ENCODE data around the gene HOXA3. TPM values are rescaled to one million over a fixed set of nuclear protein-coding genes. Genes with fewer than 3 reads are reported as not detected.

HOXA3 gene
- total and polyA plus RNA-seq, 2 of the 13 experiments (the other 11 are each of a cell fraction or from before 2014, with no cell fraction given): 2.9 to 4.6 TPM

DNA sequence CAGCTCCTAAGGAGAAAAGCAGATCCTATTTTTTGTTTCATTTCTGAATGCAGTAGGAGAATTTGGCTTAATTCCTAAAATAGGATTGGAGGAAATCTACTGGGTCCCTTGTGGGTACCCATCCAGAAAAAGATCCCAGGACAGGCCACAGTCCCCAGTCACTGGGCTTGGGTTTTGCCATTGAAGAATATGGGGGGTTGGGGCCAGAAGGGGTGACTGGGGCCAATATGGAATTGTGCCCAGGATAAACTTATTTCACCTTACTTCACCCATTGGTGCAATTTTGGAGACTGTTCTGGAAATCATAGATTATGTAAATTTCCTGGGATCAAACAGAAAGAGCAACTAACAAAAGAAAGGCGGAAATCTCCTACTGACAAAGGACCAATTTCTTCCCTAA lies 13.9 kb downstream of the HOXA3 start:
- ATAC-seq (no peak), FAIRE-seq (no peak), DNase-seq (ENCODE audit: low spot score) (no peak)
- Histone ChIP-seq H4K20me1 (ENCODE audit: insufficient read depth, low read length) (no peaks in the 10 kb centered on the region), H3K79me2 (ENCODE audit: insufficient read depth, low read length) (no peaks in the 10 kb centered on the region), H3K27ac (ENCODE audit: extremely low read length, insufficient read depth, low read length) (no peak overlapping the region), H3K9ac (ENCODE audit: insufficient read depth, low read depth, low read length) (no peak overlapping the region), H2AFZ (ENCODE audit: low read length) (no peak overlapping the region), H3K36me3 (replicated peaks in 1 of 2; ENCODE audit: control insufficient read depth in 1 of 2, insufficient read depth in 2 of 2, low read length in 2 of 2) (no peaks in the 10 kb centered on the region), H3K4me1 (ENCODE audit: insufficient read depth, low read length) (peaks cover 45% of the 10 kb centered on the region), H3K27me3 (ENCODE audit: control insufficient read depth in 1 of 2, insufficient read depth in 2 of 2, low read length in 2 of 2) (no peaks in the 10 kb centered on the region), H3K4me3 (replicated peaks in 1 of 3; ENCODE audit: insufficient read depth in 1 of 3, low read depth in 2 of 3, low read length in 3 of 3) (no peak overlapping the region), H3K4me2 (ENCODE audit: low read depth, low read length) (no peak overlapping the region), H3K9me3 (ENCODE audit: low read length) (no peaks in the 10 kb centered on the region)
- ChIA-PET CTCF (ENCODE audit: low intra/inter-chr PET ratio, low total read pairs) (no interaction called here), POLR2A (no interaction called here)
- TF ChIP-seq, protein P1, sequence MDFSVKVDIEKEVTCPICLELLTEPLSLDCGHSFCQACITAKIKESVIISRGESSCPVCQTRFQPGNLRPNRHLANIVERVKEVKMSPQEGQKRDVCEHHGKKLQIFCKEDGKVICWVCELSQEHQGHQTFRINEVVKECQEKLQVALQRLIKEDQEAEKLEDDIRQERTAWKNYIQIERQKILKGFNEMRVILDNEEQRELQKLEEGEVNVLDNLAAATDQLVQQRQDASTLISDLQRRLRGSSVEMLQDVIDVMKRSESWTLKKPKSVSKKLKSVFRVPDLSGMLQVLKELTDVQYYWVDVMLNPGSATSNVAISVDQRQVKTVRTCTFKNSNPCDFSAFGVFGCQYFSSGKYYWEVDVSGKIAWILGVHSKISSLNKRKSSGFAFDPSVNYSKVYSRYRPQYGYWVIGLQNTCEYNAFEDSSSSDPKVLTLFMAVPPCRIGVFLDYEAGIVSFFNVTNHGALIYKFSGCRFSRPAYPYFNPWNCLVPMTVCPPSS (IDR thresholded peaks at IDR 0.05): no peak
- no peak for TF ChIP-seq POLR2G (IDR thresholded peaks at IDR 0.05; ENCODE audit: low read depth, low read length)
- no peak for TF ChIP-seq HNRNPK (IDR thresholded peaks at IDR 0.05; ENCODE audit: low read depth, low read length, poor library complexity, severe bottlenecking)
- TF ChIP-seq TEAD3 (CRISPR knock-in tag; optimal IDR thresholded peaks at IDR 0.05; ENCODE audit: borderline replicate concordance): no peak
- TF ChIP-seq, protein P2, sequence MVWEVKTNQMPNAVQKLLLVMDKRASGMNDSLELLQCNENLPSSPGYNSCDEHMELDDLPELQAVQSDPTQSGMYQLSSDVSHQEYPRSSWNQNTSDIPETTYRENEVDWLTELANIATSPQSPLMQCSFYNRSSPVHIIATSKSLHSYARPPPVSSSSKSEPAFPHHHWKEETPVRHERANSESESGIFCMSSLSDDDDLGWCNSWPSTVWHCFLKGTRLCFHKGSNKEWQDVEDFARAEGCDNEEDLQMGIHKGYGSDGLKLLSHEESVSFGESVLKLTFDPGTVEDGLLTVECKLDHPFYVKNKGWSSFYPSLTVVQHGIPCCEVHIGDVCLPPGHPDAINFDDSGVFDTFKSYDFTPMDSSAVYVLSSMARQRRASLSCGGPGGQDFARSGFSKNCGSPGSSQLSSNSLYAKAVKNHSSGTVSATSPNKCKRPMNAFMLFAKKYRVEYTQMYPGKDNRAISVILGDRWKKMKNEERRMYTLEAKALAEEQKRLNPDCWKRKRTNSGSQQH (CRISPR knock-in tag; IDR thresholded peaks at IDR 0.05; ENCODE audit: low read depth): no peak
- no peak for TF ChIP-seq WIZ (CRISPR knock-in tag; IDR thresholded peaks at IDR 0.05)
- TF ChIP-seq, protein P3, sequence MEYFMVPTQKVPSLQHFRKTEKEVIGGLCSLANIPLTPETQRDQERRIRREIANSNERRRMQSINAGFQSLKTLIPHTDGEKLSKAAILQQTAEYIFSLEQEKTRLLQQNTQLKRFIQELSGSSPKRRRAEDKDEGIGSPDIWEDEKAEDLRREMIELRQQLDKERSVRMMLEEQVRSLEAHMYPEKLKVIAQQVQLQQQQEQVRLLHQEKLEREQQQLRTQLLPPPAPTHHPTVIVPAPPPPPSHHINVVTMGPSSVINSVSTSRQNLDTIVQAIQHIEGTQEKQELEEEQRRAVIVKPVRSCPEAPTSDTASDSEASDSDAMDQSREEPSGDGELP (IDR thresholded peaks at IDR 0.05; ENCODE audit: borderline replicate concordance, low read depth): no peak
- TF ChIP-seq ZSCAN29 (CRISPR knock-in tag; conservative IDR thresholded peaks at IDR 0.05): no peak
- TF ChIP-seq IKZF1 (IDR thresholded peaks at IDR 0.05): no peak
- TF ChIP-seq ZSCAN9 (CRISPR knock-in tag; IDR thresholded peaks at IDR 0.05; ENCODE audit: borderline replicate concordance): no peak
- no peak for TF ChIP-seq DNMT3B (CRISPR knock-in tag; conservative IDR thresholded peaks at IDR 0.05)
- no peak for TF ChIP-seq KMT2B (CRISPR knock-in tag; IDR thresholded peaks at IDR 0.05)
- TF ChIP-seq ZNF768 (CRISPR knock-in tag; IDR thresholded peaks at IDR 0.05): no peak
- TF ChIP-seq ZNF264 (CRISPR knock-in tag; IDR thresholded peaks at IDR 0.05): no peak
- BruUV-seq (replicated peaks): no TSS peak
- whole genome bisulfite sequencing (ENCODE audit: low lambda C conversion rate): 100% methylated on average over 1 of the region's 1 CpG
- in situ Hi-C loops (cut with HindIII; ENCODE audit: extremely low pct_ligation_motif_present, low pct_unique_long_range_greater_than_20kb) (no loop called here), intact Hi-C loops (cut with micrococcal nuclease; ENCODE audit: unreplicated experiment) (no loop called here)

Measured in HepG2 (cell line).